Measurements from ENCODE around the gene RPS27.

RPS27 gene

DNA sequence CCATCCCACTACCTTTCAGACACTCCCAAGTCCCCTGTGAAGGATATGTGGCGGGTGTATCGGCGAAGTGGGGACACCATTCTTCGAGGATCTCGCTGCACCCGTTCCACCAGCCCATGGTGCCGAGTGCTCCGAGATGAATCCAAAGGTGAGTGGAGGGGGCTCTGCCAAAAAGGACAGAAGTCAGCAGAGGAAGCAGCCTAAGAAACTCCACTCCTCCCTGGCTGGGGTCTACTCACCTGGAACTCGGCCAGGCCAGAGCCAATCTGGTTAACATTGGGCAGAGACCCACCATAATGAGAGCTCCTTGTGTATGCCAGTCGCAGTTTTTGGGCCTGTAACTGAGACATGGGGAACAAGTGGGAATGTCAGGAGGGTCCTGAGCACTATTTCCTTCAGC is 35.7 kb upstream of the RPS27 start:
- TF ChIP-seq, protein P1, sequence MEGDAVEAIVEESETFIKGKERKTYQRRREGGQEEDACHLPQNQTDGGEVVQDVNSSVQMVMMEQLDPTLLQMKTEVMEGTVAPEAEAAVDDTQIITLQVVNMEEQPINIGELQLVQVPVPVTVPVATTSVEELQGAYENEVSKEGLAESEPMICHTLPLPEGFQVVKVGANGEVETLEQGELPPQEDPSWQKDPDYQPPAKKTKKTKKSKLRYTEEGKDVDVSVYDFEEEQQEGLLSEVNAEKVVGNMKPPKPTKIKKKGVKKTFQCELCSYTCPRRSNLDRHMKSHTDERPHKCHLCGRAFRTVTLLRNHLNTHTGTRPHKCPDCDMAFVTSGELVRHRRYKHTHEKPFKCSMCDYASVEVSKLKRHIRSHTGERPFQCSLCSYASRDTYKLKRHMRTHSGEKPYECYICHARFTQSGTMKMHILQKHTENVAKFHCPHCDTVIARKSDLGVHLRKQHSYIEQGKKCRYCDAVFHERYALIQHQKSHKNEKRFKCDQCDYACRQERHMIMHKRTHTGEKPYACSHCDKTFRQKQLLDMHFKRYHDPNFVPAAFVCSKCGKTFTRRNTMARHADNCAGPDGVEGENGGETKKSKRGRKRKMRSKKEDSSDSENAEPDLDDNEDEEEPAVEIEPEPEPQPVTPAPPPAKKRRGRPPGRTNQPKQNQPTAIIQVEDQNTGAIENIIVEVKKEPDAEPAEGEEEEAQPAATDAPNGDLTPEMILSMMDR (IDR thresholded peaks at IDR 0.05; ENCODE audit: low read depth, low read length), result no peak
- no peak overlapping the region for H3K4me3 ChIP-seq (ENCODE audit: low read depth, low read length)

DNA sequence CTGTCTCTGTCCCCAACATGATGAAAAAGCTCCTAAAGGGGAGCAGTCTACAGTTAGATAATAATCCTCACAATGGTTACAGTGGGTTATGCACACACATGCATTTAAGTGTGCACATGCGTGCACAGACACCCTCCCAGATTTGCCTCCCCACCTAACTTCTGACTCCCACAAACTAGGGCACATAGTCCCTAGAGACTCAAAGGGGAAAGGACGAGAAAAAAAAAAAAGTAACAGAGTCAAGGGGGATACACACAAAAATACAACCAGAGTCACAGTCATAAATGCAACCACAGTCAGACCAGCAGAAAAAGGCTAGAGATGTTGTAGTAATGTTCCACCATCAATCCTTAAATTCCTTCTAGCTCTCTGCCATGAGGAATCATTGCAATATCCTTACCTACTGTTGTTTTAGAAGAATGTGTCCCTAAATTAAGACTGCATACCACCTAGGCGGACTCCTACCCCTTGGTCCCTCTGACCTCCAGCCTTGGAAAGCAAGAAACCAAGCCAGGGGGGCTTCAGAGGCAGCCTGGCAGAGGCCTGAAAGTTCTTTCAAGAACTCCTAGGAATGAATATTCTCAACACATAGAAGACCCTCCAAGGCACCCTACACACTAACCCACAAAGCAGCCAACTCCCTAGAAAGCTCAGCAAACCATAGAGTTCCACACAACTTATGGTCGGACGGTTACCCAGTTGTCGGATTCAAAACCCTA is 33.4 kb upstream of the RPS27 start:
- H3K4me3 ChIP-seq (ENCODE audit: low read depth, low read length), result peak overlapping the region; percentile 95
- TF ChIP-seq, protein P1 (IDR thresholded peaks at IDR 0.05; ENCODE audit: low read depth, low read length), result no peak

DNA sequence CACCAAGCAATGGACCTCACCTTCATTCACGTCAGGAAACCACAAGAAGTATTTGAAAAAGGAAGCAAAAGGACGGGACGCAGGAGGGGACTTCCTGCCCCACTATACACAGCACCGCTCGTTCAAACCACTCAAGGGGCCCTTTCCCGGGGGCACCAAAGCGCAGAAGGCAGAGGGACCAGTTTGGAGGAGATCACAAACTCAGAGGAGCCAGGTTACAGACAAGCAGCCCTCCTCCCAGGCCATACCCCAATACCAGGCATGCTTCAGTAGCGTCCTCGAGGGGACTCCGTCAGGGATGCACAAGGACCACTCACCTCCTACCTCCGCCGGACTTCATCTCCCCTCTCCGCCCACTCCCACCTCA is 32.8 kb upstream of the RPS27 start:
- TF ChIP-seq, protein P1 (IDR thresholded peaks at IDR 0.05; ENCODE audit: low read depth, low read length), result no peak

DNA sequence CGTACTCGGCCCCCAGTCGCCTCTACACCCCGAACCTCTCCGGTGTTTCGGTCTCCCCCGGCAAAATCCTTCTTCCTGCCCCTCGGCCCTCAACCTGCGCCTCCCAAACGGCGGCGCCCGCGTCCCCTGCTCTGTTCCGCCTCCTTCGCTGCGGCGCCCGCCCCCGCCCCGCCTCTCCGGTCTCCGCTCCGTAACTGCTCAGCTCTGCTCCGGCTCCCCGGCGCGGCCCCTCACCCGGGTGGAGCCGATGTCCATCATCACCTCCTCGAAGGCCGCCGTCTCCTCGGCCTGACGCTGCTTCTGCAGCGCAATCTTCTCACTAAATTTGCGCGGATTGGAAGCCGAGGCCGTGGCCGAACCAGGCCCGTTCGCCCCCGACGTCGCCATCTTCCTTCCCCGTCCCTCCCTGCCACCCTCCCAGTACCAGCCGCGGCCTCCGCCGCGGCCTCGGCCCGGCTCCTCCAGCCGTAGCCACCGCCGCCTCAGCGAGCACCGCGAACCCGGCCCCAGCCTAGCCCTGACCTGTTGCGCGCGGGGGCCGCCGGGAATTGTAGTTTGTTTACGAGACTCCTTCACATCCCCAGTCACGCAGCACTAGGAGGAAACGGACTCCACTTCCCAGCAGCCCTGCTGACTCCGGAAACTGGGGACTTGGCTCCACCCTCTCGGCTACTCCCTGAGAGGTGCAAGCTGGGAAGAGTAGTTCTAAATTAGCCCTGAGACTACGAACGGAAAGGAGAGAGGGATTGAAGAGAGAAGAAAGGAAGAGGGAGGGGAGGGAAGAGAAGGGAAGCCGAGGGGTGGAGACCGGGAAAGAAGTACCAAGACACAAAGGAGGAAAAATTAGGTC is 32.2 kb upstream of the RPS27 start, which contains the start of gene CRTC2:
Gene CRTC2, minus strand, starts transcription at position 502 of the 850 bp plus-strand sequence. Its CDS starts 115 bp downstream, at position 387.
- H3K4me3 ChIP-seq (ENCODE audit: low read depth, low read length), result peak within 1 kb of the TSS; percentile 95
- TF ChIP-seq, protein P1 (IDR thresholded peaks at IDR 0.05; ENCODE audit: low read depth, low read length), result no peak

More for the DNA sequence above, 32.8 kb upstream of the RPS27 start:
- peak overlapping the region; percentile 95 for H3K4me3 ChIP-seq (ENCODE audit: low read depth, low read length)

DNA sequence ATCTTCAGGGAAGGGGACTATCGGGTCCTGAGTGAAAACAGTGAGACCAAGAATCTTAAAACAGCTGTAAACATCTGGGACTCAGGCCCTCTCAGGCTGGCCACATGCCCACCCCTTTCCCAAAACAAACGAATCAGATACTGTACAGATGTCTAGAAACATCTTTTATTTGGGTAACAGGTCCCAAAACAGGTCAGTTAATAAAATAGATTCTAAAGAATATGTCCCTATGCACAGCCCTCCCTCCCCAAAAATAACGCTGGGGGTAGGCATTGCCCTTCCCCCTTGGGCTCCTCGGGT is 31.7 kb upstream of the RPS27 start:
- H3K4me3 ChIP-seq (ENCODE audit: low read depth, low read length), result peak overlapping the region; percentile 95
- TF ChIP-seq, protein P1 (IDR thresholded peaks at IDR 0.05; ENCODE audit: low read depth, low read length), result no peak

DNA sequence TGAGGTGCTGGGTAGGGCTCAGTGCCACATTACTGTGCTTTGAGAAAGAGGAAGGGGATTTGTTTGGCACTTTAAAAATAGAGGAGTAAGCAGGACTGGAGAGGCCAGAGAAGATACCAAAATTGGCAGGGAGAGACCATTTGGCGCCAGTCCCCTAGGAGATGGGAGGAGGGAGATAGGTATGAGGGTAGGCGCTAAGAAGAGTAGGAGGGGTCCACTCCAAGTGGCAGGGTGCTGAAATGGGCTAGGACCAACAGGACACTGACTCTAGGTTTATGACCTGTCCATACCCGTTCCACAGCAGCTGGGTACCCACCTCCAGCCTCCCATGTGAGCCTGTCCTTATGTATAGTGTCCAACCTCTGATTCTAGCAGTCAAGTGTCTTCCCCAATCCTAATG is 31.1 kb upstream of the RPS27 start:
- TF ChIP-seq, protein P1 (IDR thresholded peaks at IDR 0.05; ENCODE audit: low read depth, low read length), result no peak
- H3K4me3 ChIP-seq (ENCODE audit: low read depth, low read length), result no peak overlapping the region

DNA sequence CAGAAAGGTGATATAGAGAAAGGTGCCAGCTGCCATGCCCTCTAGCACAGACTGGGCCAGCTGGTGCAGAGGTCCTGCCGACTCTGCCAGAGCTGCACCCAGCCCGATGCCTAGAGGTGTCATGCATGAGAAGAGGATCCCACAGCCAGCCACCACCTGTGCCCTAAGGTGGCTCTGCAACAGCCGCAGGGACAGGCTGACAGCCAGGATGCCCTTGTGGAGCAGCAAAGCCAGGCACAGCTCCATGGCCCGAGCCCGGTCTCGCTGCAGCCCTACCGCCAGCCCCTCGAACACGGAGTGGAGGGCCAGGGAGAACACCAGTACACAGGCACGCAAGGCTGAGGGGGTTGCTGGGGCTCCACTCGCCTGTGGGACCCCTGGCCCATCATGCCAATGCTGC is 30.4 kb upstream of the RPS27 start:
- TF ChIP-seq, protein P1 (IDR thresholded peaks at IDR 0.05; ENCODE audit: low read depth, low read length), result no peak
- no peak overlapping the region for H3K4me3 ChIP-seq (ENCODE audit: low read depth, low read length)

Measured in WI38 (cell line).